ENCODE data around the gene PPP1R9A.

DNA sequence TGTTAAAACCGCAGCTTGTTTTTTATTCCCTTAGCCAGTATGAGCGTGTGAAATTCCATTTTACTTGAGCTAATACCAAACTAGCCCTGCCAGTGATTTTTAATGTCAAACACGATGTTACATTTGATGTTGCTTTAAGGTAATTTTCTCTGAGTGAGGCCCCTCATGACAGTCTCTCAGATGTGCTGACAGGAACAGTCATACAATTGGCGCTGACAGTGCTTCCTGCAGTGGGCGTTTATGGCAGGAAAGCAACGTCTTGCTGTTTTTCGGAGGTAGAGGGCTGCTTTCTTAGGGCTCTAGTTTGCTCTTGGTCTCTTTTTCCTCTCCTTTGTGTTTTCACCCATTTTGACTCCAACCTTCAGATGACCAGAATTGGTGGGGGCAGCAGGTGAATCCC is 397.6 kb downstream of the PPP1R9A start:
- TF ChIP-seq, protein P1, sequence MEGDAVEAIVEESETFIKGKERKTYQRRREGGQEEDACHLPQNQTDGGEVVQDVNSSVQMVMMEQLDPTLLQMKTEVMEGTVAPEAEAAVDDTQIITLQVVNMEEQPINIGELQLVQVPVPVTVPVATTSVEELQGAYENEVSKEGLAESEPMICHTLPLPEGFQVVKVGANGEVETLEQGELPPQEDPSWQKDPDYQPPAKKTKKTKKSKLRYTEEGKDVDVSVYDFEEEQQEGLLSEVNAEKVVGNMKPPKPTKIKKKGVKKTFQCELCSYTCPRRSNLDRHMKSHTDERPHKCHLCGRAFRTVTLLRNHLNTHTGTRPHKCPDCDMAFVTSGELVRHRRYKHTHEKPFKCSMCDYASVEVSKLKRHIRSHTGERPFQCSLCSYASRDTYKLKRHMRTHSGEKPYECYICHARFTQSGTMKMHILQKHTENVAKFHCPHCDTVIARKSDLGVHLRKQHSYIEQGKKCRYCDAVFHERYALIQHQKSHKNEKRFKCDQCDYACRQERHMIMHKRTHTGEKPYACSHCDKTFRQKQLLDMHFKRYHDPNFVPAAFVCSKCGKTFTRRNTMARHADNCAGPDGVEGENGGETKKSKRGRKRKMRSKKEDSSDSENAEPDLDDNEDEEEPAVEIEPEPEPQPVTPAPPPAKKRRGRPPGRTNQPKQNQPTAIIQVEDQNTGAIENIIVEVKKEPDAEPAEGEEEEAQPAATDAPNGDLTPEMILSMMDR (IDR thresholded peaks at IDR 0.05; ENCODE audit: low read depth, low read length, poor library complexity, severe bottlenecking) = no peak
- no peak for TF ChIP-seq EZH2phosphoT487 (IDR thresholded peaks at IDR 0.05; ENCODE audit: borderline replicate concordance, low read length)

All from DOHH2 (cell line).